IPS DF 6.9 (cell line): ENCODE data around the gene PRR12.

ENCODE experiments used
- DNase-seq: peaks from one replicate; pipeline ENCODE4 v3.0.0-alpha.2; 2013; ENCODE audit warnings: low read depth, low spot score
- H3K27ac ChIP-seq: one replicate; pipeline ENCODE4 v1.5.1; 2013; ENCODE audit warnings: low read length, control low read depth
- H3K27me3 ChIP-seq: 2 replicates; pipeline ENCODE4 v1.6.1; 2013; ENCODE audit warnings: mild to moderate bottlenecking, low read length; ENCODE audit not compliant: control insufficient read depth, insufficient read depth
- H3K36me3 ChIP-seq: 2 replicates; pipeline ENCODE4 v1.6.1; 2013; ENCODE audit warnings: low read length; ENCODE audit not compliant: control insufficient read depth, insufficient read depth
- H3K4me1 ChIP-seq: 2 replicates; pipeline ENCODE4 v1.6.1; 2013; ENCODE audit warnings: low read length; ENCODE audit not compliant: control insufficient read depth, insufficient read depth
- H3K4me3 ChIP-seq: 2 replicates; pipeline ENCODE4 v1.5.1; 2013; ENCODE audit warnings: mild to moderate bottlenecking, low read length
- H3K9me3 ChIP-seq: 2 replicates; pipeline ENCODE4 v1.6.1; 2013; ENCODE audit warnings: low read length, inconsistent platforms; ENCODE audit not compliant: control insufficient read depth, insufficient read depth
- WGBS: extraction: QIAGEN DNeasy Blood & Tissue Kit; methylation state at CpG from one replicate; pipeline ENCODE4 v1.1.7; 2013; ENCODE audit warnings: mixed read lengths, missing lambda C conversion rate; ENCODE audit not compliant: insufficient read length, insufficient coverage; 5-methylcytosine and 5-hydroxymethylcytosine counted together

The PRR12 gene

DNA sequence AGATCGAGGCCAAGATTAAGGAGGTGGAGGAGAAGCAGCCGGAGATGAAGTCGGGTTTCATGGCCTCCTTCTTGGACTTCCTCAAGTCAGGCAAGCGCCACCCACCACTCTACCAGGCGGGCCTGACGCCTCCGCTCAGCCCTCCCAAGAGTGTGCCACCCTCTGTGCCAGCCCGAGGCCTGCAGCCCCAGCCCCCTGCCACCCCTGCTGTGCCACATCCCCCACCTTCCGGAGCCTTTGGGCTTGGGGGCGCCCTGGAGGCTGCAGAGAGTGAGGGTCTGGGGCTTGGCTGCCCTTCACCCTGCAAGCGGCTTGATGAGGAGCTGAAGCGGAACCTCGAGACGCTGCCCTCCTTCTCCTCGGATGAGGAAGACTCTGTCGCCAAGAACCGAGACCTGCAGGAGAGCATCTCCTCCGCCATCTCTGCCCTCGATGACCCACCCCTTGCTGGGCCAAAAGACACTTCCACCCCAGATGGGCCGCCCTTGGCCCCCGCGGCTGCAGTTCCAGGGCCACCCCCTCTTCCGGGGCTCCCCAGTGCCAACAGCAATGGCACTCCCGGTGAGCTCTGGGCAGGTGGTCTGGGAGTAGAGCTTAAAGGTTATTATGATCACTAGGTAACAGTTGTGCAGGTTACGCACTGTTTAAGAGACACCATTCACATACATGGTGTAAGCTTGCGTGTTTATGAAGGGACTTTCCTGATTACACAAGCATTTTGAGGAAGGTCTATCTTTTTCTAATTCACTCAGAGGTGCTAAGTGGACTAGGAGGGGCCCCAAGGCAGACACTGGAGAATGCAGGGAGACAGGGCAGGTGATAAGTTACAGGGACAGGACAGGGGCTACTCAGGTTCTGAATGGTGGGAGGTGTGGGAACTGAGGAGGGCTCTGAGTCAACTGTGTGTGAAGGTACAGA is 8.7 kb downstream of the PRR12 start:
- H3K36me3 ChIP-seq = peaks cover 52% of the 10 kb centered on the region
- no peaks in the 10 kb centered on the region for H3K27me3 ChIP-seq
- H3K9me3 ChIP-seq = no peaks in the 10 kb centered on the region
- no peak overlapping the region for H3K27ac ChIP-seq
- H3K4me3 ChIP-seq = no peak overlapping the region
- DNase-seq = no peak
- no CpG with 5 or more reads among the region's 26 CpGs for WGBS
- no peaks in the 10 kb centered on the region for H3K4me1 ChIP-seq

DNA sequence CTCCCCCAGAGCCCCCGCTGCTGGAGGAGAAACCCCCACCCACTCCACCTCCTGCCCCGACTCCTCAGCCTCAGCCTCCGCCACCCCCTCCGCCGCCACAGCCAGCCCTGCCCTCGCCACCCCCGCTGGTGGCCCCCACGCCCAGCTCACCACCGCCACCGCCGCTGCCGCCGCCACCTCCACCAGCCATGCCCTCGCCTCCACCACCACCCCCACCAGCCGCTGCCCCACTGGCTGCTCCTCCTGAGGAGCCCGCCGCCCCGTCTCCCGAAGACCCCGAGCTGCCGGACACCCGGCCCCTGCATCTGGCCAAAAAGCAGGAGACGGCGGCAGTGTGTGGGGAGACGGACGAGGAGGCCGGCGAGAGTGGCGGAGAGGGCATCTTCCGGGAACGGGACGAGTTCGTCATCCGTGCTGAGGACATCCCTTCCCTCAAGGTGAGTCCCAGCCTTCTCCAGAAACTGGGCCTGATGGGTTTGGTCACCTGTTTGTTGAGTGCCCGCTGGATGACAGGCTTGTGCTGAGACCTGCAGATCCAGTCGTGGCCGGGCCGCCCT is 10.6 kb downstream of the PRR12 start:
- no peaks in the 10 kb centered on the region for H3K27me3 ChIP-seq
- H3K4me1 ChIP-seq = no peaks in the 10 kb centered on the region
- no peak for DNase-seq
- no CpG with 5 or more reads among the region's 38 CpGs for WGBS
- H3K36me3 ChIP-seq = peaks cover 43% of the 10 kb centered on the region
- H3K27ac ChIP-seq = no peak overlapping the region
- no peaks in the 10 kb centered on the region for H3K9me3 ChIP-seq
- no peak overlapping the region for H3K4me3 ChIP-seq

DNA sequence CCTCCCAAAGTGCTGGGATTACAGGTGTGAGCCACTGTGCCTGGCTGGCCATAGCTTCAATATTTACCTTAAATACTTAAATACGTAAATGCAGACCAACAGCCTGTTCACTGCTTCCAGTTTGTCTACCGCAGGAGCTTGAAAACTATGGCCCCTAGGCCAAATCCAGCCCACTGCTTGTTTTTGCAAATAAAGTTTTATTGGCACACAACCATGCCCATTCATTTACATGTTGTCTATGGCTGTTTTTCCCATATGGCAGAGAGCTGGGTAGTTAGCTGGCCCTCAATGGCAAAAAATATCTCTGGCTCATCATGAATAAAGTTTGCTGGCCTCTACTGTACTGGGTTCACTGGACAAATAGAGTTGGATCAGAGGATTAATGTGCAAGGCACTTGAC is 11.8 kb downstream of the PRR12 start:
- no peak for DNase-seq
- WGBS = no CpG with 5 or more reads among the region's 2 CpGs

DNA sequence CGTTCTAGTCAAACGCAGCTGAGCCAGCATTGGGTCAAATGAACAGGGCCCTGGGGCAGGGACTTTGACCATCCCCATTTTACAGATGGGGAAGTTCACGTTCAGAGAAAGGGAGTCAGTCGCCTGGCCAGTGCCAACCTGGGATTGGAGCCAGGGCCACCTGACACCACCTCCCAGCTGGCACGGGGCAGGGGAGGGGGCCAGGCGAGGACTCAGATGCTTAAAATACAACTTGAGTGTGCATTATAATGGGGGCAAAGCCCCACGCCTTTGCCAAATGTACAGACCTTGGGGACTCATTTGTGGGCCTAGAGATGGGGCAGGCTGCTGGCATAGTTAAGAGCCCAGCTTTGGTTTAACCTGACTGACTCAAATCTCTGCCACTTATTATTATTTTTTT is 14.6 kb downstream of the PRR12 start:
- Histone ChIP-seq H3K36me3 (peaks cover 28% of the 10 kb centered on the region), H3K27me3 (no peaks in the 10 kb centered on the region), H3K4me3 (no peak overlapping the region), H3K27ac (no peak overlapping the region), H3K9me3 (no peaks in the 10 kb centered on the region), H3K4me1 (no peaks in the 10 kb centered on the region)
- WGBS = no CpG with 5 or more reads among the region's 7 CpGs
- DNase-seq = no peak

More for the DNA sequence above, 11.8 kb downstream of the PRR12 start:
- Histone ChIP-seq H3K4me3 (no peak overlapping the region), H3K4me1 (no peaks in the 10 kb centered on the region), H3K36me3 (peaks cover 35% of the 10 kb centered on the region), H3K9me3 (no peaks in the 10 kb centered on the region), H3K27me3 (no peaks in the 10 kb centered on the region), H3K27ac (no peak overlapping the region)

DNA sequence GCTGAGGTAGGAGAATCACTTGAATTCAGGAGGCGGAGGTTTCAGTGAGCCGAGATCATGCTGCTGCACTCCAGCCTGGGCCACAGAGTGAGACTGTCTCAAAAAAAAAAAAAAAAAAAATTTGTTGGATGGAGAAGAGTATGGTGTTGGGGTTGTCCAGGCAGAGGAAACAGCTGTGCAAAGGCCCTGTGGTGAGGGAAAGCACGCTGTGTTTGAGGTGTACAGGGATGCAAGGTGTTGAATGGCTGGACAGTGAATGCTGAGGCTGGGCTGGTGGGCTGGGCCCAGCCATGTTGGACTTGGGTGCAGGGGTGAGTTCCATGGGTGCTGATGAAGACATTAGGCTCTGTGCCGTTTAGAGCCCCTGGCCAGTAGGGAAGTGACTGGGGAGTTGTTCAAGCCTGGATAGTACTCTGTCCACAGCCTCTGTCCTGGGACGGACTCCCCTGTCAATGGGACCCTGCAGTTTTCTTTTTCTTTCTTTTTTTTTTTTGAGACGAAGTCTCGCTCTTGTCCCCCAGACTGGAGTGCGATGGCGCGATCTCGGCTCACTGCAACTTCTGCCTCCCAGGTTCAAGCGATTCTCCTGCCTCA is 18.6 kb downstream of the PRR12 start:
- Histone ChIP-seq H3K9me3 (no peaks in the 10 kb centered on the region), H3K4me3 (no peak overlapping the region), H3K4me1 (no peaks in the 10 kb centered on the region), H3K27me3 (no peaks in the 10 kb centered on the region), H3K36me3 (peaks cover 18% of the 10 kb centered on the region), H3K27ac (no peak overlapping the region)
- WGBS = no CpG with 5 or more reads among the region's 12 CpGs
- DNase-seq = no peak

DNA sequence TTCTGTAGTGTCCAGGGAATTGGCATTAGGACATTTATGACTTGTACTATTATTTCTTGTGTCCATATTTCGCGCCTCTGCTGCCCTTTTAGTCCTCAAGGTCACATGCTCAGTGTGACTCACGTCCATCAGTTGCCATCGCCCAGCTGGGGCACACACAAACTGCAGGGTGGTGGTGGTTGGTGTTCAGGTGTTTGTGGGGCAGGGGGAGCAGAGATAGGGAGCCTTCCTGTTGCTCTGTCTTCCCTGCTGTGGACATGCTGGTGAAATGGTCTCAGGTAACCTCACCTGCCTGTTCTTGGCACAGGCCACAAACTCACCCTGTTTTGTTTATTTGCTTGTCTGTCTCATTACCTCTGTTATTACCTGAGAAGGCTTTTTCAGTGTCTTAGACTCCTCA is 22.4 kb downstream of the PRR12 start:
- no CpG with 5 or more reads among the region's 4 CpGs for WGBS
- DNase-seq = no peak
- H3K36me3 ChIP-seq = peaks cover 20% of the 10 kb centered on the region

DNA sequence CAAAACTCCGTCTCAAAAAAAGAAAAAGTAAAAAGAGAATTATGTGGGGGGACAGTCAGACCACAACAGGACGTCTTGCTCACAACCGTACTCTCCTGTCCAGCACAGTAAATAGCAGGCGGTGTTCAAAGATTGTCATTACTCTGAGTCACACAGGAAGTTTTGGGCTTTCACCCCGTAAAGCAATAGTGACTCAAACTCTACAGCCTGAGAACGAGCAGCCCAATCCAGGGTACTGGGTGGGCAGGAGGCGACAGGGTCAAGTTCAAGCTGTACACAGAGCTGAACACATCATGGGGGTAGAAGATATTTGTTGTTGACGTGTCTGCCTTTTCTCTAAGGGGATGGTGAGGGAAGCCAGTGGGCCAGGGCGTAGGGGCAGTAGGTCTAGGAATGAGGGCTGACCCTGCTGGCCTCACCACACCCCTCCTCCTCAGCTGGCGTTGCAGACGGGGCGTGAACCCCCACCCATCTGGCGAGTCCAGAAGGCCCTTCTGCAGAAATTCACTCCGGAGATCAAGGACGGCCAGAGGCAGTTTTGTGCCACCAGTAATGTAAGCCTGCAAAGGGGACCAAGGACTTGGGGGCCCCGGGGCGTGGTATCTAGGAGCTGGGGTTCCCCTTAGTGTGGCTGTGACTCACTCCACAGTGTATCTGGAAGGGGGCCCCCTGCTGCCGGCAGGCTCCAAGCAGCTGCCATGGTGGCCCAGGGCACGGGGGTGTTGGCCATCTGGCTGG is 23.3 kb downstream of the PRR12 start:
- Histone ChIP-seq H3K36me3 (peaks cover 21% of the 10 kb centered on the region), H3K27ac (no peak overlapping the region)

More for the DNA sequence above, 22.4 kb downstream of the PRR12 start:
- H3K27ac ChIP-seq = no peak overlapping the region
- no peak overlapping the region for H3K4me3 ChIP-seq
- no peaks in the 10 kb centered on the region for H3K9me3 ChIP-seq
- H3K4me1 ChIP-seq = no peaks in the 10 kb centered on the region
- no peaks in the 10 kb centered on the region for H3K27me3 ChIP-seq

DNA sequence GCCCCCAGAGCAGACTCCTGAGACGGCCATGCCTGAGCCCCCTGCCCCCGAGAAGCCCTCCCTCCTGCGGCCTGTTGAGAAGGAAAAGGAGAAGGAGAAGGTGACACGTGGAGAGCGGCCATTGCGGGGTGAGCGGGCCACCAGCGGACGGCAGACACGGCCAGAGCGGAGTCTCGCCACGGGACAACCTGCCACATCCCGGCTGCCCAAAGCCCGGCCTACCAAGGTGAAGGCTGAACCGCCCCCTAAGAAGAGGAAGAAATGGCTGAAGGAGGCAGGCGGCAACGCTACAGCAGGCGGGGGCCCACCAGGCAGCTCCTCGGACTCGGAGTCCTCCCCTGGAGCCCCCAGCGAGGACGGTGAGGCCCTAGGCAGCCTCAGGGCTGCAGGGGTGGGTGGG is 24.9 kb downstream of the PRR12 start:
- no peaks in the 10 kb centered on the region for H3K9me3 ChIP-seq
- H3K4me3 ChIP-seq = no peak overlapping the region
- no CpG with 5 or more reads among the region's 23 CpGs for WGBS
- DNase-seq = no peak
- peaks cover 27% of the 10 kb centered on the region for H3K36me3 ChIP-seq
- no peaks in the 10 kb centered on the region for H3K4me1 ChIP-seq
- H3K27me3 ChIP-seq = no peaks in the 10 kb centered on the region
- H3K27ac ChIP-seq = no peak overlapping the region

More for the DNA sequence above, 23.3 kb downstream of the PRR12 start:
- no peak for DNase-seq
- Histone ChIP-seq H3K4me3 (no peak overlapping the region), H3K9me3 (no peaks in the 10 kb centered on the region), H3K4me1 (no peaks in the 10 kb centered on the region), H3K27me3 (no peaks in the 10 kb centered on the region)
- WGBS = no CpG with 5 or more reads among the region's 19 CpGs

DNA sequence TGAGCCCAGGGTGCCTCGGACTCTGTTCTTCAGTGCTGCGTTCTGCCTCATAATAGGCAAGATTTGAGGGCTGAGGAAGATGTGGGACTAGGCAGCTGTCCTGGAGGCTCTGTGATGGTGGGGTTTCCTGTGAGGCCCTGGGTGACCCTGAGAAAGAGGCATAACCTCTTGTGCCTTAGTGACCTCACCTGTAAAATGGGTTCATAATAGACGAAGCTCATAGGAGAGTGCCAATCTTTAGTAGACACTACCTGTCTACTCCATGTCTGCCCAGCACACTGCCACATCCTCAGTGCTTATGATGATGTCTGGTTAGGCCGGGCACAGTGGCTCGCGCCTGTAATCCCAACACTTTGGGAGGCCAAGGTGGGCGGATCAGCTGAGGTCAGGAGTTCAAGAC is 25.6 kb downstream of the PRR12 start:
- Histone ChIP-seq H3K4me1 (no peaks in the 10 kb centered on the region), H3K4me3 (no peak overlapping the region), H3K27me3 (no peaks in the 10 kb centered on the region), H3K36me3 (peaks cover 29% of the 10 kb centered on the region), H3K27ac (no peak overlapping the region), H3K9me3 (no peaks in the 10 kb centered on the region)
- WGBS = no CpG with 5 or more reads among the region's 7 CpGs
- no peak for DNase-seq

DNA sequence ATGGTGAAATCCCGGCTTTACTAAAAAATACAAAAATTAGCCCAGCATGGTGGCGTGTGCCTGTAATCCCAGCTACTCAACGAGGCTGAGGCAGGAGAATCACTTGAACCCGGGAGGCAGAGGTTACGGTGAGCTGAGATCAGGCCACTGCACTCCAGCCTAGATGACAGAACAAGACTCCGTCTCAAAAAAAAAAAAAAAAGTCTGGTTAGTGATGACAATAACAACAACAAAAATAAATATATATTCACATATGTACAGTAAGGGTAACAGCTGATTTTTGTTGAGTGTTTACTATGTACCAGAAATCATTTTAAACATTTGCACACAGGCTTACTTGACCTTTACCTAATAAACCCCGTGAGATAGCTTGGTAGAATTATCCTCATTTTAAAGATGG is 26.0 kb downstream of the PRR12 start:
- H3K4me1 ChIP-seq = no peaks in the 10 kb centered on the region
- H3K27me3 ChIP-seq = no peaks in the 10 kb centered on the region
- H3K4me3 ChIP-seq = no peak overlapping the region
- H3K36me3 ChIP-seq = peaks cover 32% of the 10 kb centered on the region
- H3K27ac ChIP-seq = no peak overlapping the region
- DNase-seq = no peak
- no CpG with 5 or more reads among the region's 7 CpGs for WGBS
- H3K9me3 ChIP-seq = no peaks in the 10 kb centered on the region
